Karpas-422 (cell line): Measurements from ENCODE around the gene CAVIN1. TPM values are rescaled to one million over a fixed set of nuclear protein-coding genes. Genes with fewer than 3 reads are reported as not detected.
A peak's percentile ranks its signal among the peaks of the same experiment; 100 is the strongest.
"Not testable (repeated sequence)": the region's sequence is repeated elsewhere in the genome, so short reads cannot be mapped to it uniquely, and the experiment has no call there.

Experiments
- DNase-seq: peaks from one replicate; pipeline ENCODE4 v3.0.0-alpha.2; 2015
- H2AFZ ChIP-seq: fragments of 200-600 bp; sonication (generic); 2 replicates; pipeline ENCODE4 v1.6.1; 2014; ENCODE audit warnings: antibody characterized with exemption, low read length, mixed read lengths
- H3K27ac ChIP-seq: fragments of 200-600 bp; sonication (generic); 2 replicates; pipeline ENCODE4 v1.5.1; 2014; ENCODE audit warnings: mild to moderate bottlenecking, low read length, moderate library complexity
- H3K27me3 ChIP-seq: fragments of 200-600 bp; sonication (generic); 2 replicates; pipeline ENCODE4 v1.6.1; 2014; ENCODE audit warnings: low read length, mixed read lengths
- H3K36me3 ChIP-seq: fragments of 200-600 bp; sonication (generic); 2 replicates; pipeline ENCODE4 v1.6.1; 2014; ENCODE audit warnings: low read length, mixed read lengths; ENCODE audit not compliant: insufficient read depth
- H3K4me1 ChIP-seq: fragments of 200-600 bp; sonication (generic); 2 replicates; pipeline ENCODE4 v1.6.1; 2014; ENCODE audit warnings: mild to moderate bottlenecking, low read length, mixed read lengths
- H3K4me2 ChIP-seq: fragments of 200-600 bp; sonication (generic); 2 replicates; pipeline ENCODE4 v1.6.1; 2014; ENCODE audit warnings: low read length, low read depth, mild to moderate bottlenecking; ENCODE audit not compliant: poor library complexity, severe bottlenecking
- H3K4me3 ChIP-seq: fragments of 200-600 bp; sonication (generic); 2 replicates; pipeline ENCODE4 v1.5.1; 2014; ENCODE audit warnings: mild to moderate bottlenecking, antibody characterized with exemption, low read length, mixed read lengths
- H3K79me2 ChIP-seq: fragments of 200-600 bp; sonication (generic); 2 replicates; pipeline ENCODE4 v1.6.1; 2014; ENCODE audit warnings: mild to moderate bottlenecking, low read length, mixed read lengths
- H3K9ac ChIP-seq: fragments of 200-600 bp; sonication (generic); 2 replicates; pipeline ENCODE4 v1.6.0; 2014; ENCODE audit warnings: low read length
- H3K9me2 ChIP-seq: fragments of 200-600 bp; sonication (generic), shearing (Covaris generic); replicated peaks from 2 replicates; pipeline ENCODE4 v1.6.0; 2014; ENCODE audit warnings: mild to moderate bottlenecking, low read length, moderate library complexity; ENCODE audit not compliant: insufficient read depth
- H3K9me3 ChIP-seq: fragments of 300-700, 200-600 bp; sonication (generic); 2 replicates; pipeline ENCODE4 v1.6.1; 2014; ENCODE audit warnings: low read length, mixed read lengths
- H4K20me1 ChIP-seq: fragments of 200-600 bp; sonication (generic); 2 replicates; pipeline ENCODE4 v1.6.1; 2014; ENCODE audit warnings: mild to moderate bottlenecking, antibody characterized with exemption, low read length, low read depth; ENCODE audit not compliant: insufficient read depth
- total RNA-seq: library from RNA; depleted of rRNA; stranded (reverse); fragments of >200 nt; shearing (Covaris generic); gene quantifications from 2 replicates; pipeline ENCODE4 v1.2.3, GENCODE V29; 2014; ENCODE audit warnings: low replicate concordance

Gene CAVIN1
- total RNA-seq, 1 experiment from 2014 or later = not detected

DNA sequence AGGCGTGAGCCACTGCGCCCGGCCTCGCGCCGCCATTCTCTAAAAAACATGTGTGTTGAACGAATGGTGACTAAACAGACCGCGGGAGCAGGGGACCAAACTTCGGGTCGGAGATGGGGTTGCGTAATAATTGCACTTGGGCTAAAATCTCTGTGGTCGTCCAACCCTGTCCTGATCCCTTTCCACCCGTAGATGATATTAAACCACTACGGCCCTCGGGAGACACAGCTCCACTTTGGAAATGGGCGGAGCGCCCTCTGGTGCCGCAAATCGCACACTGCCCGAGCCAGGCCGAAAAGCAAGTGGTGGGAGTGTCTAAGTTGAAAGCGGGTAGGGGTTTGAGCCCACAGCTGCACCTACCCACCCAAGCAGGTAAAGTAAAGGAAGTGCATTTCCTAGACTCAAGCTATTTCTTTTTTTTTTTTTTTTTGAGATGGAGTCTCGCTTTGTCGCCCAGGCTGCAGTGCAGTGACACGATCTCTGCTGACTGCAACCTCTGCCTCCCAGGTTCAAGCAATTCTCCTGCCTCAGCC, 17.0 kb downstream of the CAVIN1 start:
- Histone ChIP-seq H3K36me3 (no peaks in the 10 kb centered on the region), H2AFZ (no peak overlapping the region), H3K9me3 (no peaks in the 10 kb centered on the region), H3K4me2 (no peak overlapping the region), H3K27ac (no peak overlapping the region), H4K20me1 (no peaks in the 10 kb centered on the region), H3K9me2 (no peaks in the 10 kb centered on the region), H3K4me3 (no peak overlapping the region), H3K4me1 (peaks cover 3% of the 10 kb centered on the region; the same call in 1 of the 2 replicates), H3K79me2 (no peaks in the 10 kb centered on the region), H3K27me3 (no peaks in the 10 kb centered on the region), H3K9ac (no peak overlapping the region)
- peak; percentile 93 for DNase-seq

DNA sequence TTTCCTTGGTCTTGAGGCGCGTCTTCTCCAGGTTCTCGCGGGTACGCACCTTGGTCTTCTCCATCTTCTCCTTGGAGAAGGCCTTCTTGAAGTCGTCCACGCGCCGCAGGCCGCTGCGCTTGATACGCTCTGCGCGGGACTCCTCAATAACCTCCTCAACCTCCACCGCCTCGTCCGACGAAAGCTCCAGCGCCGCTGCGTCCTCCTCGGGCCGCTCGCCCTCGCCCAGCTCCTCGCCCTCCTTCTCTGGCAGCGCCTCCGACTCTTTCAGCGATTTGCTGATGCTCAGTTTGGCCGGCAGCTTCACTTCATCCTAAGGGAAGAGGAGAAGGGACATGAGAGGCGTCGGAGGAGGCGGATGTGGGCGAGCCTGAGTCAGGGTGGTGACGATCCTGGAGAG, 18.0 kb downstream of the CAVIN1 start:
- H2AFZ ChIP-seq = no peak overlapping the region
- no peaks in the 10 kb centered on the region for H3K9me2 ChIP-seq
- H3K4me2 ChIP-seq = no peak overlapping the region
- no peaks in the 10 kb centered on the region for H3K9me3 ChIP-seq
- no peaks in the 10 kb centered on the region for H4K20me1 ChIP-seq
- no peak overlapping the region for H3K4me3 ChIP-seq
- no peaks in the 10 kb centered on the region for H3K79me2 ChIP-seq
- no peak for DNase-seq
- H3K27ac ChIP-seq = no peak overlapping the region
- no peaks in the 10 kb centered on the region for H3K27me3 ChIP-seq
- peaks cover 3% of the 10 kb centered on the region; the same call in 1 of the 2 replicates for H3K4me1 ChIP-seq
- no peaks in the 10 kb centered on the region for H3K36me3 ChIP-seq
- no peak overlapping the region for H3K9ac ChIP-seq

DNA sequence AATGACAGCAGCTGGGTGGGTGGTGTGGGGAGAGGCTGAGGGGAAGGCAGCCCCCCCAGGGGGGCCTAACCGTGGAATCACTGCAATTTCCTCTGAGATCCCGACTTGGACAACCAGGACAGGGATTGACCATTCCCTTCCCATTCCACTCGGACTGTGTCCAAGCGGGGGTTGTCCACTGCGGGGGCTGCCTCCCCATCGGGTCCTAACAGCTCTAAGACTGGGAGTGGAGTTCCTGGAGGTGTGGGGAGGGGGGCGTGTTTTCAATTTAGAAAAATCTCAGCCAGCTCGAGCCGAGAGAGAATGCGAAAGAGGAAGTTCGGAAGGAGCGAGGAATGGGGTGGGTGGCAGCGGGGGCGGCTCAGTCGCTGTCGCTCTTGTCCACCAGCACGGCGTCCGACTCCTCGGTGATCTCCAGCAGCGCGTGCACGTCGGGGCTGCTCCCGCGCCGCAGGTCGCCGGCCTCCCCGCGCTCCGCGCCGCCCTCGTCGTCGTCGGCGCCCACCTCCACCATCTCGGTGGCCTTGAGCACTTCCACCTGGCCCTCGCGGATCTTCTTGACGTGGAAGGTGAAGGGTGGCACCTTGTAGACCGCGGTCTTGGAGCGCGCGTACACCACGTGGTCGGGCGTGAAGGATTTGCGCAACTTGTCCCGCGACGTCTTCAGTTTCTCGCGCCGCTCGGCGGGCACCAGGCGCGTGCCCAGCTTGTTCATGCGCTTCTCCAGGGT, 18.6 kb downstream of the CAVIN1 start:
- Histone ChIP-seq H3K9ac (no peak overlapping the region), H3K9me2 (no peaks in the 10 kb centered on the region), H3K4me3 (no peak overlapping the region), H3K36me3 (no peaks in the 10 kb centered on the region), H3K27ac (no peak overlapping the region), H3K9me3 (no peaks in the 10 kb centered on the region), H4K20me1 (no peaks in the 10 kb centered on the region), H3K4me2 (no peak overlapping the region), H3K4me1 (peaks cover 3% of the 10 kb centered on the region; the same call in 1 of the 2 replicates), H2AFZ (no peak overlapping the region), H3K79me2 (no peaks in the 10 kb centered on the region), H3K27me3 (no peaks in the 10 kb centered on the region)
- peak; percentile 60 for DNase-seq

DNA sequence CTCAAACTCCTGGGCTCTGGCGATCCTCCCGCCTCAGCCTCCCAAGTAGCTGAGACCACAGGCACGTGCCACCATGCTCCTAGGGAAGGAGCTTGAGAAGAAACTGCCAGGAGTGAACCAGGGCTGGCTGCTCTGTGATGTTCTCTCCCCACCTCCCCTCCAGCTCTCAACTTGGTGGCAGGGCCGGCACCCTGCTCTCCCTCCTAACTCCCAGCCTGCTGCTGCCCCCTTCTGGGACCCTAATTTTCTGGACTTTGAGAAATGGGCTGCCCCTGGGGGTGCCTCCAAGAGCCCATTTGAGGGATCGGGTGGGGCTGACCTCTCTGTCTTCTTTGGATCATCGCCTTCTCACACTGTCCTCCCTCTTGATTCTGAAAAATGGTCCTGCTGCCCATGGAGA, 19.9 kb downstream of the CAVIN1 start:
- H4K20me1 ChIP-seq = no peaks in the 10 kb centered on the region
- no peaks in the 10 kb centered on the region for H3K79me2 ChIP-seq
- no peaks in the 10 kb centered on the region for H3K9me2 ChIP-seq
- H3K27ac ChIP-seq = no peak overlapping the region
- no peaks in the 10 kb centered on the region for H3K27me3 ChIP-seq
- peaks cover 3% of the 10 kb centered on the region; the same call in 1 of the 2 replicates for H3K4me1 ChIP-seq
- no peak overlapping the region for H2AFZ ChIP-seq
- no peaks in the 10 kb centered on the region for H3K9me3 ChIP-seq
- H3K9ac ChIP-seq = no peak overlapping the region
- peak; percentile 82 for DNase-seq
- H3K4me3 ChIP-seq = no peak overlapping the region
- H3K36me3 ChIP-seq = no peaks in the 10 kb centered on the region
- no peak overlapping the region for H3K4me2 ChIP-seq

DNA sequence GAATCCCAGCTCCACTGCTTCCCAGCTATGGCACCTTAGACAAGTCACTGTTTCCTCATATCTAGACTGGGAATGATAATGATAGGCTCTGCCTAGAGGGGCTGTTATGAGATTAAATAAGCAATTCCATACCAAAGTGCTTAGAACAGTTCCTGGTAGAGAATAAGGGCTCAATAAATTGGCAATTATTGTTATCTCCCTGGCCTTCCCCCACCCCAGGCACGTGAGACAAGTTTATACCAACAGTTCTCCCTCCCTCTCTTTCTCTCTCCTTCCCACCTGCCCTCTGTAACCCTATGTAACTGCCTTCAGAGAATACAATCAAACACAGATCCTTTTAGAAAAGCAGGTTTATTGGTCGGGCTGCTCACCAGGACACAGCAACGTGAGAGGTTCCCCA, 20.9 kb downstream of the CAVIN1 start:
- H3K27ac ChIP-seq = no peak overlapping the region
- H3K27me3 ChIP-seq = no peaks in the 10 kb centered on the region
- H3K4me3 ChIP-seq = no peak overlapping the region
- no peaks in the 10 kb centered on the region for H3K9me3 ChIP-seq
- H3K4me1 ChIP-seq = peaks cover 3% of the 10 kb centered on the region; the same call in 1 of the 2 replicates
- H3K9ac ChIP-seq = no peak overlapping the region
- no peaks in the 10 kb centered on the region for H3K9me2 ChIP-seq
- H4K20me1 ChIP-seq = no peaks in the 10 kb centered on the region
- no peaks in the 10 kb centered on the region for H3K79me2 ChIP-seq
- DNase-seq = no peak
- H3K36me3 ChIP-seq = no peaks in the 10 kb centered on the region
- H2AFZ ChIP-seq = no peak overlapping the region
- H3K4me2 ChIP-seq = no peak overlapping the region

DNA sequence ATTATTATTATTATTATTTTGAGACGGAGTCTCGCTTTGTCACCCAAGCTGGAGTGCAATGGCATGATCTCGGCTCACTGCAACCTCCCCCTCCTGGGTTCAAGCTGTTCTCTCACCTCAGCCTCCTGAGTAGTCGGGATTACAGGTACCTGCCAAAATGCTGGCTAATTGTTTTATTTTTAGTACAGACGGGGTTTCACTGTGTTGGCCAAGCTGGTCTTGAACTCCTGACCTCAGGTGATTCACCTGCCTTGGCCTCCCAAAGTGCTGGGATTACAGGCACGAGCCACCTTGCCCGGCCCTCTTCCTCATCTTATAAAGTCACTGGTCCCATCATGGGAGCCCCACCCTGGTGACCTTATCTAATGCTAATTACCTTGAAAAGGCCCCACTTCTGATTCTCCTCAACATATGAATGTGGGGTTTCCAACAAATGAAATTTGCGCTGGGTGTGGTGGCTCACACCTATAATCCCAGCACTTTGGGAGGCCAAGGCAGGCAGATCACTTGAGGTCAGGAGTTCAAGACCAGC, 22.1 kb downstream of the CAVIN1 start:
- not testable (repeated sequence) for H3K27ac ChIP-seq

DNA sequence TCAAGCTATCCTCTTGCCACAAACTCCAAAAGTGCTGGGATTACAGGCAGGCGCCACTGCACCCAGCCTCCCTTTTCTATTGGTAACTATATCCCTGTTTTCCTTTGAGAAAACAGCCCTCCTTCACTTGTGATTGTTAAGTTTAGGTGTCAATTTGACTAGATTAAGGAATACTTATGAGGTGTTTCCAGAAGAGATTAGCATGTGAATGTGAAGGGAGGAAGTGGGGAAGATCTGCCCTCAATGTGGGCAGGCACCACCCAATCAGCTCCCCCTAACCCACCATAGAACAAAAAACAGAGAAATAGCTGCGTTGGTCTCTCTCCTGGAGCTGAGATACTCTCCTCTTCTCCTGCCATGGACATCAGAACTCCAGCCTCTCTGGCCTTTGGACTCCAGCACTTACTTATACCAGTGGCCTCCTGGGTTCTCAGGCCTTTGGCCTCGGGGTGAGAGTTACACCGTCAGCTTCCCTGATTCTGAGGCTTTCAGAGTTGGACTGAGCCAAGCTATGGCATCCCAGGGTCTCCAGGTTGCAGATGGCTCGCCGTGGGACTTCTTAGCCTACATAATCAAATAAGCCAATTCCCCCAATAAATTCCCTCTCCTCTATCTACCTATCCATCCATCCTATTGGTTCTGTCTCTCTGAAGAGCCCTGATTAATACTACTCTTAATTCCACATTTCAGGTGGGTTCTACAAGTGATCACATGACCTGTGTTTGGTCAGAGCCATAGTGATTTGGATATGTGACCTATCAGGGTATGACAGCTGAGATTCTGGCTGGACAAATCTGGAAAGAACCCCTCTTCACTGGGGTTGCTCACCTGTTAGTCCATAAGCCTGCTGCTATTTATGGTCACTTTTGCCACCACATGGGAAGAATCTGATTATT, 22.9 kb downstream of the CAVIN1 start:
- Histone ChIP-seq H4K20me1 (no peaks in the 10 kb centered on the region), H2AFZ (no peak overlapping the region), H3K4me1 (0 out of 2 replicates have a peak, but pooled peaks cover 3% of the 10 kb centered on the region), H3K9me2 (no peaks in the 10 kb centered on the region), H3K27me3 (no peaks in the 10 kb centered on the region), H3K9ac (no peak overlapping the region), H3K4me2 (no peak overlapping the region), H3K36me3 (no peaks in the 10 kb centered on the region), H3K27ac (no peak overlapping the region), H3K4me3 (no peak overlapping the region), H3K79me2 (no peaks in the 10 kb centered on the region), H3K9me3 (no peaks in the 10 kb centered on the region)
- DNase-seq = no peak

More for the DNA sequence above, 22.1 kb downstream of the CAVIN1 start:
- not testable (repeated sequence) for H3K9ac ChIP-seq, H4K20me1 ChIP-seq, DNase-seq, H3K4me2 ChIP-seq, H3K79me2 ChIP-seq, H3K36me3 ChIP-seq, H3K4me1 ChIP-seq, H3K9me2 ChIP-seq, H3K9me3 ChIP-seq, H2AFZ ChIP-seq, H3K27me3 ChIP-seq, H3K4me3 ChIP-seq

DNA sequence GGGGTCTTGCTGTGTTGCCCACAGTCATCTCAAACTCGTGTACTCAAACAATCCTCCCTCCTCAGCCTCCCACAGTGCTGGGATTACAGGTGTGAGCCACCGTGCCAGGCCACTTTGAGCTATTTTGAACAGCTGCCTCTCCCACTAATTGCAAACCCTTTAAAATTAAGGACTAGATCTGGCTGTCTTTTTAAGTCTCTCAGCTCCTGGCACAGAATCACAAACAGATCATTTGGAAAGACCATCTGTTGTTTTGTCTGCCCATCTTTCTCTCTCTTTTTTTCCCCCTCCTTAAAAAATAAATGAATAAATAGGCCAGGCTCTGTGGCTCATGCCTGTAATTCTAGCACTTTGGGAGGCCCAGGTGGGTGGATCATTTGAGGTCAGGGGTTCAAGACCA, 23.9 kb downstream of the CAVIN1 start:
- no peak for DNase-seq
- no peaks in the 10 kb centered on the region for H3K36me3 ChIP-seq
- no peak overlapping the region for H2AFZ ChIP-seq
- H3K4me1 ChIP-seq = peaks cover under 1% of the 10 kb centered on the region
- no peak overlapping the region for H3K4me3 ChIP-seq
- no peaks in the 10 kb centered on the region for H3K27me3 ChIP-seq
- H3K9me3 ChIP-seq = no peaks in the 10 kb centered on the region
- H3K27ac ChIP-seq = no peak overlapping the region
- H3K79me2 ChIP-seq = no peaks in the 10 kb centered on the region
- H4K20me1 ChIP-seq = no peaks in the 10 kb centered on the region
- H3K9me2 ChIP-seq = no peaks in the 10 kb centered on the region
- no peak overlapping the region for H3K9ac ChIP-seq
- H3K4me2 ChIP-seq = no peak overlapping the region
